Hematopoietic multipotent progenitor cell treated with erythropoietin and hydrocortisone succinate and interleukin-3 and kit ligand, for 17 days (in vitro differentiated cells): Measurements from ENCODE around the gene TTC9.

Source experiments
- DNase-seq: peaks from one replicate; pipeline ENCODE4 v3.0.0-alpha.2; 2015; ENCODE audit warnings: low spot score

TTC9 gene

DNA sequence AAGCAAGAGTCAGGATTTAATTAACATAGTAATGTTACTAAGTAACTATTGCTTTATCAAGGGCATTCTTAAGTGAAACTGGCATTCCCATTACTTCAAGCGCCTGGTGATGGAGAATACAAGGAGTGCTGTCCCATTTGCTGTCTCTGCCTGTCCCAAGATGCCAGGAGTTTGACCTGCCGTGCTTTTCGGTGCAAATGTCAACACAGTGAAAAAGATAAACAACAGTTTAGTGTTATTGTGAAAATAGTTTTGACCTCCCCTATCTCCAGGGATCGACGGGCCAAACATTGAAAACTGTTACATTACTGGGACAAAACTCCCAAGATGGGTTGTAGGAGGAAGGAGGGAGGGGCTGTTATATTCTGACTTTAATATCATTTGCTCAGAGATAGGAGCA lies 74.8 kb downstream of the TTC9 start:
- no peak for DNase-seq

DNA sequence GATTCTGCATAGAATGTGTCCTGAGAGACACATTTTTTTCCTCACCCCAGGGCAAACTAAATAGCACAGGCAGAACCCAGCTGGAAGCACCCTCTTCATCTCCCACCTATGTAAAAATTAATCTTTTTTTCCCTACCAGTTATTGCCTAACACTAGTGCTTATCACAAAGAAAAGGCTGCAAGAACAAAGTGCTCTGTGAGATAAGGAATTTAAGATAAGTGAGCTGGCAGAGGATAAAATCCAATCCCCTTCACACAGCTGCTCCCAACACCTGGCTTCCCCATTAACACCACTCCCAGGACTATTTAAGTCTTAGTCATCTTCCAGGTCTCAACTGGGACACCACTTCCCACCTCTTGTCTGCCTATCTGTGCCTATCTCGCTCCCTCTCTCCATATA lies 75.2 kb downstream of the TTC9 start:
- DNase-seq, result no peak

DNA sequence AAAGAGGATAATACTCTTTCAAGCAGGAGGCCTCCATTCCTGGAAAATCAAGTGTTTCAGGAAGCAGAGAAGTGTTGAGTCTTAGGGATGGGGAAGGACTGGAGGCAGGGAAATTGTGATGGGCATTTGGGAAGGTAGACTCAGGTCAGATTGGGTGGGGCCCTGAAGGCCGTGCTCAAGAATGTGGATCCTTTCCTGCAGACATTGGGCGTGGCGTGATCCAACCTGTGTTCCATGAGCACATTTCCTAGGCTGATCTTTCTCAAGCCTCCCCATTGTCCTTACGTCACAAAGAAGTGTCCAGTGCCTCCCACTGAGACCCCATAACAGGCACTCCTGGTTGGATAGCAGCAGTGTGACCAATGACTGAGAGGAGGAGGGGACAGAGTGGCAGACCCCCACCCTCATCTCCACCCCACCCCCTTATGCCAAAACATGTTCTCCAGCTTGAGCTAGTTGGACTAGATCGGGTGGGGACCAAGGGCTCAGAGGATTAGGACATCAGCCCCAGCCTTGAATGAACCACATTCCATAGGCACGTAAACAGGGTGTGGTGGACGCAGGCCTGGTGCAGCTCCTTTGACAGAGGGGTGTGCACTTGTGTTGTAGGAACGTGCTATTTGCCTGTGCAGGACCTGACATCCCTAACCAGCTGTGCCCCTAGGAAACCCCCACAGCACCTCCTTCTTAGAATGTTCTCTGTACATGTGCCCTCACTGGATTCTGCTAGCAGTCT lies 76.8 kb downstream of the TTC9 start:
- no peak for DNase-seq

DNA sequence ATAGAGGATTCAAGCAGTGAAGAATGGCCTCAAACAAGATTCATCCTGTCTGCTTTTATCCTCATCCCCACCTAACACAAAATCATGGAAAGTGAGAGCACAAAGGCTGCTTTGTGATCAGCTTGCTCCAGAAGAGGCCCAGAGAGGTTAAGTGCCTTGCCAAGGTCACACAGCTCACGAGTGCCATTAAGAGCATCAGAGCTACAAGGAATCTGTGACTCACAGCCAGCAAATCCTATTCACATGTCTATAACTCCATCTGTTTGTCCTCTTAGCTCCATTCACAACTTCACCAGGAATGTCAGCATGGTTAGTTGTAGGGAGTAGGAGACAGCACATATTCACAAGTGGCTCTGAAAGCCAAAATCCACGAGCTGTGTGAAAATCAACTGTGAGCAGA lies 79.8 kb downstream of the TTC9 start:
- DNase-seq, result no peak

DNA sequence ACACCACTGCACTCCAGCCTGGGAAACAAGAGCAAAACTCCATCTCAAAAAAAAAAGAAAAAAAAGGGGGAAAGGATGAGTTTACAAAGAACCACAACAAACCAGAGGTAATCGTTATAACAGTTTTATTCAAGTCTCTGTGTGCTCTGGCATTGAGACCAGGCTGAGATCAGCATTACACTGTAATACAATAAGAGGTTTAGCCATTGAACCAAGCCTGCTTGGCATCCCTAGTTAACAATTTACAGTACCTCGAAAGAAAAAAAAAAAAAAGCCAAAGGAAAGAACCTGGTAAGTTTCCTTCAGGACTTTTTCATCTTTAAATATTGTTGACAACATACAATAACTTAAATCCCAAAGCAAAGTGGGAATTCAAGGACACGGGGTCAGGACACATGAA lies 80.7 kb downstream of the TTC9 start:
- no peak for DNase-seq

DNA sequence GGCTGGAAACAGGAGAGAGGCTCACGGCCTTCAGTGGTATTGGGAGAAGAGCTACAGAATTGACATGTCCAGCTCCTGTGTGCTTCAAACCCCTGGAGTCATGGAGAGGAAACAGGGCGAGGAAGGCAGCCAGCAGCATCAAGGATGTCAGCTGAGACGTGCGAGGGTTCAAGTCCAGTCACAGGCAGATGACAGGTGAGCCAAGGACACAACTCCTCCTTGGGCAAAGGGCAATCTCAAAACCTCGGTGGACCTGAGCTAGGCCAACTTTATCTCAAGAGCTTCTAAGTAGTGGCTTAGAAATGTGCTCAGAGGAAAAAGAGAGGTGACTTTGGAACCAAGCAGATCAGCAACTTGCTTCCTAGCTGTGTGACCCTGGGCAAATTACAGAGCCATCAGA lies 81.6 kb downstream of the TTC9 start:
- no peak for DNase-seq

DNA sequence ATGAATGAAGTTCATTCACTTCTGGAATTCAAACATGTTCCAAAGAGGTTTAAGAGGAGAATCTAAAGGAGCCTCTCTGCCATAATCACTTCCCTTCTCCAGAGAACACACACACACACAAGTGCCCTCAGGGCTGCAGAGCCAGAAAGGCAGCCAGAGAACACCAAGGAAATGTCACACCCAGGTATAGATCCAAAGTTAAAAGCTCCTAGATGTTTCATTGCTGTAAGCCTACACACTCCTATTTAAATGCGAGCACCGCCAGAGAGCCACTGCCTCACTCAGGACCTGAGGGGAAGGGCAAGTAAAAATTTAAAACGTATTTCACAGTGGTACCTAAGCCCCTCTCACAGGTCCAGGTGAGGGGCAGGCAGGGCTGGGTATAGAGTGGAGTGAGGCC lies 82.4 kb downstream of the TTC9 start:
- DNase-seq, result no peak

DNA sequence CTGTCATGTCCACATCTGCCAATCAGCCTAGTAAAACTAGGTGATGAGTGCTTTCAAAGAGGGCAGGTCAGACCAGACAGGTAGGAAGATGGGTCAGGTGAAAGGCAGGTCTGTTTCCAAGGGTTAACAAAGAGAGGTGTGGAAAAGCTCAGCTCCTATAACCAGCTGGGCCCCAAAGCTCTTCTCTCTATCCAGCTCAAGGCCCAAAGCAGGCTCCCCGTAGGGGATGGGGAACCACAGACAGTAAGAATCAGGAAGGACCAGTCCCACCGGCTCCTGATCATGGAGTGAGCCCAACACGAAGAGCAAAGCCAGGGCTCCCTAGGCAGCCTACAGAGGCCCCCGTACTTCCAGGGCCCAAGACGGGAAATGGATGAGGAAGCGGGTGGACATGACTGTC lies 83.2 kb downstream of the TTC9 start:
- DNase-seq, result no peak
